Limb (tissue), 2 donors: Measurements from ENCODE around the gene CTNNA3.

Experiments
- DNase-seq, 2 donors: peaks; one replicate each; pipeline ENCODE4 v3.0.0-alpha.2; 2016; ENCODE audit errors: extremely low spot score in 2 of 2

Gene CTNNA3

DNA sequence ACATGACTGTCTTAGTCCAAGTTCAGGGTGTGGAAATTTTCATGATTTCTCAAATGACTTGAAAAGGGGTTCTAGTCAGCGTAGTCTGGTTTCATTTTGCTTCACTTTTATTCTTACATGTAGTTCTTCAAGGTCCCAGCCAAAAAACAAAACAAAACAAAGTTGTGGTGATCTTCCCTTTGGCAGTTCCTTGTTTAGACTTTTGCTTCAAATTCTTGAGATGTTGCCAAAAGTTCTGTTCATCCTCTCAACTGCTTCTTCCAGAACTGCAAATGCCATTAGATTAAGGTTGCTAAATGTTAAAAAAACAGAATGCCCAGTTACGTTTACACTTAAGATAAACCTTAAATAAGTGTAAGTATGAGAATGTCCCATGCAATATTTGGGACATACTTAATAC is 1140.9 kb downstream of the CTNNA3 start:
- DNase-seq = no peak

GRCh38 chr10:66552331-66552730 is 1143.7 kb downstream of the CTNNA3 start:
- DNase-seq = no peak

DNA sequence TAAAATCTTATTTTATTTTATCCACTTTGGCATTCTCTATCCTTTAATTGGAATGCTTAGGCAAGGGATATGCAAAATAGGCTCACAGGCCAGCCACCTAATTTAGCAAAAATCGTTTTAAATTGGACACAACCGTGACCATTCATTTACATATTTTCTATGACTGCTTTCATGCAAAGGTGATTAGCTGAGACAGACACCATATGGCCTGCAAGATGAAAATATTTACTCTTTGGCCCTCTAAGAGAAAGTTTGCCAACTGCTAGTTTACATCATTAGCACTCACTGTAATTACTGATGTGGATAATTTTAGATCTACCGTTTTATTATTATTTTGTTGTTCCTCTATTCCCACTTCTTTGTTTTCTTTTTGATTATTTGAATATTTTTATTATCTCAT is 1145.6 kb downstream of the CTNNA3 start:
- no peak for DNase-seq

- no peak for DNase-seq
Observed at GRCh38 chr10:66538908-66539307, 1157.1 kb downstream of the CTNNA3 start.

- no peak for DNase-seq
Observed at GRCh38 chr10:66538371-66538770, 1157.6 kb downstream of the CTNNA3 start.

- no peak for DNase-seq
Observed at GRCh38 chr10:66537186-66537585, 1158.8 kb downstream of the CTNNA3 start.

DNA sequence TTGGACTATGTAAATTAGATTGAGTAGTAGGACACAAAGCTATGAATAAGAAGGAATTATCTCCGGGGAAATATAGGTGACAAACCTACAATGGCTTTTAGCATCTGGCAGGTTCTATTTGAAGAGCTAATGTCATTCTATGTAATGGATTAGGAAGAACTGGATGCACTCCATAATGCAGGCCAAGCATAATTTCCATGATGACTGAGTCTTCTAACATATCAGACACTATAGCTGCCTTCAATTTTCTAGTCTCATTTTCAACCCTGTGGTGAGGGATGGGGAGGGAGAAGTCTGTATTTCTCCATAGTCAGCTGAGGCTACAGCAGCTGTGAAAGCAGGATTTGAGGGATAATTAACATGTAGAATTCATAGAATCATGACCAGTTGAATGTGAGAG is 1160.6 kb downstream of the CTNNA3 start:
- DNase-seq = no peak

DNA sequence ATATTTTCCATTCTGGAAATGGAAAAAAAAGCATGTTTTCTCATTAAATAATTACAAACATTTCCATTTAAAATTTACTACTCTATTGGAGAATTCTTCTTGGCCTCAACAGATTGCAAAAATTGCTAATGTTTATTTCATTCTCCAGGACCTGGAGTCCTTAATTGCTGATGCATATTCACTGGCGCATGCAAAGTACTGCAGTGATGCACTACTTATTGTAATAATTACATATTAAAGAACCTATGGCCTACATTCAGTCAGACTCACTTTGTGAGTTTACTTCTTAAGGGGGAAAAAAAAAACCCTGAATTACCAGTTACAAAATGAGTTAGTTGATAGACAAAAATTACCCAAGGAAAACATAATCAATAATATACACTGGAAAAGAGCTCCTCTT is 1161.1 kb downstream of the CTNNA3 start:
- no peak for DNase-seq

GRCh38 chr10:66521506-66521905 is 1174.5 kb downstream of the CTNNA3 start:
- DNase-seq = no peak

DNA sequence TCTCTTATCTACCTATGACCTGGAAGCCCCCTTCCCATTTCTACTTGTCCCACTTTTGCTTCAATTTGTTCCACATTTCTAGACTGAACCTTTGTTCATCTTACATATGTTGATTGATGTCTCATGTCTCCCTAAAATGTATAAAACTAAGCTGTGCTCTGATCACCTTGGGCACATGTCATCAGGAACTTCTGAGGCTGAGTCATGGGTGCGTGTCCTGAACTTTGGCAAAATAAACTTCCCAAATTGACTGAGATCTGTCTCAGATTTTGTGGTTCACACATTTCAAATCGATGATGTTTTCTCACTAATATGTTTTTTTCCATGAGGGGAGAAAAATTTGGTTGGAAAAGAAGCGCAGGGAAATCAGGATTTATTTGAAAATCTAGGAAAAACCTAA is 1176.4 kb downstream of the CTNNA3 start:
- no peak for DNase-seq

DNA sequence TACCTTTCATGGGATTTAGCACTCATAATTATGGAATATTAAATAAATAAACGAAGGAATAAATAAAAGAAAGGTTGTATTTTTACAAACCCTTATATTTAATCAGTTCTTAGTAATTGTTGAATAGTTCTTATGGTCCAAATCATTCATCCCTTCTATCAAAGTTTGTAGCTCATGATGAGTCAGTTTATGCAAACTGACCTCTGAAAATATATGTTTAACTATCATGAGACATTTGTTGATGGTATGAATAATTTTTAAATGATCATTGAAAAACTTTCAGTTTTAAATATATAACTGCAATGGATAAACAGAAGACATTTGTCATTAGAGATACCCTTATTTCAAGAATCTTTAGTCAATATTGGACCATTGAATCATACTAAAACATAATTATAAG is 1181.3 kb downstream of the CTNNA3 start:
- no peak for DNase-seq

DNA sequence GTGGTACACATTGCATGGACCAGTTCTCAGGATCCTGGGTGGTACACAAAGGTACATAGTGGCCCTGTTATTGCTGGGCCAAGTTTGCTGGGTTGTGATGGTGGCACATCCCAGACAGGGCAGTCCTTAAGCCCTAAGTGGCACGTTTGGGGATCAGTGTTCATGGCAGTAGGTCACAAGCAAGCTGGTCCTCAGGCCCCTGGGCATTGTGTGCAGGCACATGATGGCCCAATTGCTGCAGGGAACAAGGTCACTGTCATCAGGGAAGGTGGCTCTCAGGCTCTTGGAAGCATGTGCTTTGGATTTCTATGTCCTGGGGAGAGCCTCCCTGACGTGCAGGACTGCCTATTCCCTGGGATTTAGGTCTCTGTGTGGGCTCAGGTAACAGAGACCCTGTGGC is 1182.5 kb downstream of the CTNNA3 start:
- no peak for DNase-seq

- no peak for DNase-seq
Observed at GRCh38 chr10:66505003-66505657, 1190.9 kb downstream of the CTNNA3 start.

GRCh38 chr10:66501356-66501755 is 1194.6 kb downstream of the CTNNA3 start:
- DNase-seq = no peak

- DNase-seq = no peak
Observed at GRCh38 chr10:66483966-66484365, 1212.0 kb downstream of the CTNNA3 start.

DNA sequence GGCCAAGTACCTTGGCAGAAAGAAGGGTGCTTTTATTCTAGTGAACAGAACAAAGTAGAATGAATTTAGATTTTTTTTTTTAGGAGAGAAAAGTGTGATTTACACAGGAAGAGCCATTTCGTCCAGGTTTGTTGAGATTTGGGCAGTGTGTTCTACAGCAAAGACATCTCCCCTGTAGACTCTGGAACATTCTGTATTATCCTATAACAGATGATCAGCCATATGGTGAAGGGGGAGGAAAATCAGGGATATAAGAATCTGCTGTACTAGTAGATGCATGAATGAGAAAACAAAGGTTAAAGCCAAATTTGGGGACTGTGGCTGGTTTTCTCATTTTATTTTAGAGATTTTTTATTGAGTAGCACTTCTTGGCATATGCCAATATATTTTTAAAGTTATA is 1223.8 kb downstream of the CTNNA3 start:
- DNase-seq = no peak

DNA sequence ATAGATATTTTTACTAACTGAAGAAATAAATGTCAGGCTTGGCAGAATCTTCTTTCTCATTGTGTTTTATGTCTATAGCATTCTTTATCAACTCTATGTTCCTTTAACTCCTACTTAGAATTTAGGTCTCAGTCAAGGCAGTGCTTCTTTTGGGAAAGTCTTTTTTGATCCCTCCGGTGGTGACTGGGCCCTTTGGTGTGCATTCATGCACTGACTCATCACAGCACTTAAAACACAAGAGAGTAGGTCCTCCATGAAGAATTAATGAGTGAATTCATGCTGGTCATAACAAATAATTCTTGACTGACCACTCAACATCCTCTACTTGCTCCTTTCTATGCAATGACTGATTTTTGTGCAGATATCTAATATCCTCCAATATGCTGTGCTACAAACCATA is 1229.0 kb downstream of the CTNNA3 start:
- no peak for DNase-seq

DNA sequence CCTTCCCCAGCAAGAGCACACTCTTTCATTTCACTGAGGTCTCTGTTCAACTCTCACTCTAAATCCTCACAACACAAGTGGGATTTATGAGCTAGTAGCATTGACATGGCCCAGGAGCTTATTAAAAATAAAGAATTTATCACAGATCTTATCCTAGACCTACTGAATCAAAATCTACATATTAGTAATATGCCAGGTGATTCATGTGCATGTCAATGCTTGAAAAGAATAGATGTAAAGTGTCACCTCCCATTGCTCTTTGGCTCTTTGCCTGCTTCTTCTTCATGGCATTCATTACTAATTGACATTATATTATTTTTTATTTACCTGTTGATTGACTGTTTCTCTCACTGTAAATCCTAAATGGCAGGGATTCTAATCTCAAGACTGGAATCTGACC is 1229.4 kb downstream of the CTNNA3 start:
- DNase-seq = no peak

DNA sequence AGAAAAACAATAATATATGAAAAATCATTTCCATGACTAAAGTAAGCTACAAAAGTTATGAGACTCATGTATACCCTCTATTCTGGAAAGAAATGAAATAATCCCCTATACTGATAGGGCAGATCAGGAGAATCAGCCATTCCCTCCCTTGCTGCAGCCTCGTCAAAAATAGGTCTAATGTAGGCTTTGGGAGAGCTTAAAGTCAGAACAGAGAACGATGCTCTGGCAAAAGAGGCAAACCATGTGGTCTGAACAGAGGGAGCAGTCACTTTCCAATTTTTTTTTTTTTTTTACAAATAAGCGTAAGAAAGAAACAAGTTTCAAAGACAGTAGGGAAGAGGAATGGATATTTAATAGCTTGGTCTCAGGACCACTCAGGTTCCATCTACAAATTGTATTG is 1232.4 kb downstream of the CTNNA3 start:
- no peak for DNase-seq

- no peak for DNase-seq
Observed at GRCh38 chr10:66457629-66458028, 1238.4 kb downstream of the CTNNA3 start.

DNA sequence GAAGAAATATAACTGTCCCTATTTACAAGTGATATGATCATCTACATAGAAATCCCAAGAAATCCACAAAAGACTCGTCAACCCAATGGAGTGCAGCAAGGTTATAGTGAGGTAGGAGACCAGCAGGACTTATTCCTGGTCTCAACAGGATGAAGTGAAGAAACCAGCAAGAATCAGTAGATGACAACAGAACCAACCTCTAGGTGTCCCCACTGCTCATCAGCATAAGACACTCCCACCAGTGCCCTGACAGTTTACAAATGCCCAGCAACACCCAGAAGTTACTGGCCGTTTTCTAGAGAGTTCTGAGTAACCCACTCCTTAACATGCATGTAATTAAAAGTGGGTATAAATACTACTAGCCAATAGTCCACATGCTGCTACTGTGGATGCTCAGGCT is 1240.7 kb downstream of the CTNNA3 start:
- DNase-seq = no peak

- DNase-seq = no peak
Observed at GRCh38 chr10:66440568-66440967, 1255.4 kb downstream of the CTNNA3 start.

DNA sequence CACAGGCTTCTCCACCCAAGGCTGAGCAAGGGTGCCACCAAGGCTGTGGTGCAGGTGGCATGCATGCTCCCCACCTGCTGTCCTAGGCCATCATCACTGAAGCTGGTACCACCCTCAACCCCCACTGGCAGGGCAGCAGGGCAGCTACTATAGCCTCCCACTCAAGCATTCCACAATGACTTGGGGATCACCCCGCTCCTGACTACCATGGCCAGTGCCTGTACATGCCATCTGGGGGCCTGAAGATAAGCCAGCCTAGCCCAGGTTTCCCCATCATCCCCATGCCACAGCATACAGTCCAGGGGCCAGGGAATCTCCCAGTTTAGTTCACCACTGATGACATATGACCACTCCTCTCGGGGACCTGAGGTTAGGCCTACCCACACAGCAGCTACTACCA is 1281.1 kb downstream of the CTNNA3 start:
- DNase-seq = no peak

- DNase-seq = no peak
Observed at GRCh38 chr10:66405566-66405965, 1290.4 kb downstream of the CTNNA3 start.
